Body of pancreas (tissue), 4 donors: Measurements from ENCODE around the gene PI4K2B.

Experiments
- POLR2A ChIP-seq, 3 donors: fragments of 450-650 bp; IDR thresholded peaks; one replicate each; pipeline ENCODE4 v1.6.1; 2016; ENCODE audit warnings: antibody characterized with exemption in 3 of 3, mild to moderate bottlenecking in 2 of 3
- TF ChIP-seq, protein P1 (sequence below), 7 experiments: fragments of 450-650 bp in 4 of 7; fragments of 200-600 bp in 3 of 7; sonication (generic) in 3 of 7; IDR thresholded peaks; one replicate each; pipeline ENCODE4 v1.5.1; 2016 to 2019; ENCODE audit warnings: antibody characterized with exemption in 7 of 7

DNA sequence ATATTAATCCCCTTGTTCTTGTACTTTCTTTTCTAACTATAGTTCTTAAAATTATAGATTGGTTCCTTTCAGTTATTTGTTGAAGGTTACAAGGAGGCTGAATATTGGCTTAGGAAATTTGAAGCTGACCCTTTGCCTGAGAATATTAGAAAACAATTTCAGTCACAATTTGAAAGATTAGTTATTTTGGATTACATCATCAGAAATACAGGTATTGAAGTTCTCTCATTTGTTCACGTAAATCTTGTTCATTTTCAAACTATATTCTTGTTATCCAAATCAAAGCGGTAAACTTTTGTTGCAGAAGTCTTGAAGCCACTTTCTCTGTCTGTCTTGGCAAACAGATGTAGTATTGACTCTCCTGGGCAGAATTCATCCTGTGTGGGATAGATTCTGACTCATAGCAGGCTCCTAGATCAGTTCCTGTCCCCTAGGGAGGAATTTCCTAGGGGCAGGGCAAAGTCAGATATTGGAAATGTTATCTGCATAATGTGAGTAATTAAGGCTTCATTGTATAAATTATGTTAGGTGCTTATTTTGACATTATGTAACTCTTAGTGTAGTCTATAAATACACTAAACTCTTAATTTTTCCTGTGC is 25.2 kb downstream of the PI4K2B start:
- no peak for TF ChIP-seq POLR2A (IDR thresholded peaks at IDR 0.05)
- TF ChIP-seq, protein P1, sequence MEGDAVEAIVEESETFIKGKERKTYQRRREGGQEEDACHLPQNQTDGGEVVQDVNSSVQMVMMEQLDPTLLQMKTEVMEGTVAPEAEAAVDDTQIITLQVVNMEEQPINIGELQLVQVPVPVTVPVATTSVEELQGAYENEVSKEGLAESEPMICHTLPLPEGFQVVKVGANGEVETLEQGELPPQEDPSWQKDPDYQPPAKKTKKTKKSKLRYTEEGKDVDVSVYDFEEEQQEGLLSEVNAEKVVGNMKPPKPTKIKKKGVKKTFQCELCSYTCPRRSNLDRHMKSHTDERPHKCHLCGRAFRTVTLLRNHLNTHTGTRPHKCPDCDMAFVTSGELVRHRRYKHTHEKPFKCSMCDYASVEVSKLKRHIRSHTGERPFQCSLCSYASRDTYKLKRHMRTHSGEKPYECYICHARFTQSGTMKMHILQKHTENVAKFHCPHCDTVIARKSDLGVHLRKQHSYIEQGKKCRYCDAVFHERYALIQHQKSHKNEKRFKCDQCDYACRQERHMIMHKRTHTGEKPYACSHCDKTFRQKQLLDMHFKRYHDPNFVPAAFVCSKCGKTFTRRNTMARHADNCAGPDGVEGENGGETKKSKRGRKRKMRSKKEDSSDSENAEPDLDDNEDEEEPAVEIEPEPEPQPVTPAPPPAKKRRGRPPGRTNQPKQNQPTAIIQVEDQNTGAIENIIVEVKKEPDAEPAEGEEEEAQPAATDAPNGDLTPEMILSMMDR (IDR thresholded peaks at IDR 0.05): no peak
